GM12878 (cell line): ENCODE measurements around the gene MPHOSPH9.

Experiments
- CEBPZ ChIP-seq: fragments of 150-350 bp; IDR thresholded peaks from 2 replicates; pipeline ENCODE4 v1.6.1; 2016; ENCODE audit warnings: low read depth, low read length
- CHD2 ChIP-seq: IDR thresholded peaks from 2 replicates; pipeline ENCODE4 v1.6.1; 2011; ENCODE audit warnings: low read depth, low read length, improper control_type of control experiment, borderline replicate concordance
- CTCF ChIP-seq, 3 experiments: IDR thresholded peaks in 2 of 3; conservative IDR thresholded peaks in 1 of 3; 2 replicates each; pipeline ENCODE4 v1.5.1; 2011; ENCODE audit warnings: low read depth in 3 of 3, low read length in 3 of 3, mild to moderate bottlenecking in 3 of 3, control low read depth in 2 of 3, moderate library complexity in 2 of 3, inconsistent platforms in 1 of 3, mixed read lengths in 1 of 3; ENCODE audit not compliant: control insufficient read depth in 2 of 3, insufficient read depth in 1 of 3; ENCODE audit errors: extremely low read depth in 1 of 3
- IRF4 ChIP-seq: IDR thresholded peaks from 2 replicates; pipeline ENCODE4 v1.6.1; 2011; ENCODE audit warnings: low read depth, low read length
- NBN ChIP-seq: fragments of 450-650 bp; IDR thresholded peaks from 2 replicates; pipeline ENCODE4 v1.6.1; 2016
- POLR2A ChIP-seq: IDR thresholded peaks from 2 replicates; pipeline ENCODE4 v1.6.1; 2011; ENCODE audit warnings: low read depth, mild to moderate bottlenecking, low read length
- POLR2AphosphoS5 ChIP-seq: IDR thresholded peaks from 2 replicates; pipeline ENCODE4 v1.6.1; 2011; ENCODE audit warnings: mild to moderate bottlenecking, low read length, inconsistent platforms
- SMC3 ChIP-seq: IDR thresholded peaks from 2 replicates; pipeline ENCODE4 v1.6.1; 2011; ENCODE audit warnings: low read length, improper control_type of control experiment, borderline replicate concordance
- TAF1 ChIP-seq: IDR thresholded peaks from 2 replicates; pipeline ENCODE4 v1.6.1; 2011; ENCODE audit warnings: mild to moderate bottlenecking, low read depth, low read length, borderline replicate concordance

- TF ChIP-seq TAF1 (no peak), CTCF (IDR thresholded peaks at IDR 0.05 in 2 of 3, conservative IDR thresholded peaks at IDR 0.05 in 1 of 3; ENCODE audit: control insufficient read depth in 2 of 3, extremely low read depth in 1 of 3, insufficient read depth in 1 of 3, low read depth in 3 of 3, low read length in 3 of 3) (no peak), CEBPZ (no peak), NBN (no peak), POLR2AphosphoS5 (no peak), IRF4 (no peak), SMC3 (no peak), POLR2A (no peak), CHD2 (no peak)
Measured at GRCh38 chr12:123165537-123165936, 67.4 kb downstream of the MPHOSPH9 start.
